A549 treated with AZD2906 at 1 μM for 4 hours (cell line): ENCODE data around the gene KCNQ5. TPM values are rescaled to one million over a fixed set of nuclear protein-coding genes. Genes with fewer than 3 reads are reported as not detected.

Experiments used
- total RNA-seq: library from RNA; stranded (reverse); fragments of 200-300 nt; extraction: Qiagen RNA extraction; gene quantifications from 5 replicates; pipeline ENCODE4 v1.2.3, GENCODE V29; 2022

The KCNQ5 gene
- 1.3 to 1.6 TPM (median 1.6 TPM) in 5 replicates for total RNA-seq

GRCh38 chr6:72621291-72622093 lies at the start of gene KCNQ5:
Gene KCNQ5, plus strand, starts transcription at chr6:72622064.

GRCh38 chr6:73225396-73225795 lies 603.5 kb downstream of the KCNQ5 start, which contains the start of gene KHDC1L:
Gene KHDC1L, minus strand, starts transcription at chr6:73225496. Its CDS starts 88 bp downstream, at chr6:73225408.

